Heart left ventricle (tissue), 16 donors: ENCODE measurements around the gene SUSD2. TPM values are rescaled to one million over a fixed set of nuclear protein-coding genes. Genes with fewer than 3 reads are reported as not detected.
"Not testable (repeated sequence)": the region's sequence is repeated elsewhere in the genome, so short reads cannot be mapped to it uniquely, and the experiment has no call there.

ENCODE experiments used
- ATAC-seq, 4 donors: fragments of 200-7000 bp; cut with Tn5 transposase; one replicate each; pipeline ENCODE4 v1.9.1; 2020 to 2022; ENCODE audit warnings: moderate library complexity in 4 of 4, mild to moderate bottlenecking in 3 of 4, moderate number of reproducible peaks in 1 of 4
- DNase-seq, 5 donors: peaks; one replicate each; pipeline ENCODE4 v3.0.0-alpha.2; 2020
- H3K27ac ChIP-seq, 12 donors: fragments of 200-600 bp; sonication (generic) in 4 of 12; one replicate each; pipeline versions ENCODE4 v1.5.0 to v1.8.0; 2016 to 2022; ENCODE audit warnings: mild to moderate bottlenecking in 2 of 12
- H3K27me3 ChIP-seq, 9 donors: fragments of 200-600 bp; sonication (generic) in 2 of 9; one replicate each; pipeline versions ENCODE4 v1.5.1 to v1.8.0; 2016 to 2022; ENCODE audit warnings: mild to moderate bottlenecking in 3 of 9
- H3K36me3 ChIP-seq, 9 donors: fragments of 200-600 bp; sonication (generic) in 2 of 9; one replicate each; pipeline versions ENCODE4 v1.5.0 to v1.8.0; 2018 to 2022; ENCODE audit warnings: mild to moderate bottlenecking in 2 of 9
- H3K4me1 ChIP-seq, 12 donors: fragments of 200-600 bp; sonication (generic) in 4 of 12; one replicate each; pipeline versions ENCODE4 v1.5.0 to v1.8.0; 2016 to 2022; ENCODE audit warnings: mild to moderate bottlenecking in 3 of 12
- H3K4me3 ChIP-seq, 12 donors: fragments of 200-600 bp; sonication (generic) in 4 of 12; one replicate each; pipeline versions ENCODE4 v1.5.0 to v1.8.0; 2017 to 2022; ENCODE audit warnings: mild to moderate bottlenecking in 9 of 12, moderate library complexity in 4 of 12
- H3K9me3 ChIP-seq, 12 donors: fragments of 200-600 bp; sonication (generic) in 4 of 12; one replicate each; pipeline versions ENCODE4 v1.5.0 to v1.8.0; 2016 to 2022; ENCODE audit warnings: mild to moderate bottlenecking in 1 of 12
- POLR2A ChIP-seq, 2 donors: fragments of 450-650 bp; IDR thresholded peaks; one replicate each; pipeline ENCODE4 v1.6.1; 2017; ENCODE audit warnings: antibody characterized with exemption in 2 of 2, mild to moderate bottlenecking in 2 of 2, moderate library complexity in 2 of 2
- WGBS, 4 donors: extraction: QIAGEN DNeasy Blood & Tissue Kit in 2 of 4; methylation state at CpG; one replicate each; pipeline versions ENCODE4 v1.1.5 to v1.1.7; 2013 to 2018; 5-methylcytosine and 5-hydroxymethylcytosine counted together
- intact Hi-C, 10 donors: fragments of 100-400 bp; cut with DNase I; formaldehyde crosslinking; loops; one replicate each; pipeline versions ENCODE4 v1.11.1 to v1.14.2; 2022
- polyA plus RNA-seq, 2 donors: library from polyadenylated mRNA; stranded (reverse); fragments of 200-250 nt; gene quantifications; one replicate each; pipeline ENCODE4 v1.2.3, GENCODE V29; 2013
- total RNA-seq, 9 donors: library from RNA; depleted of rRNA in 2 of 9; stranded (reverse); fragments of >200 nt in 2 of 9; fragmentation: NEBNext Ultra II Directional in 3 of 9; extraction: Animal tissue kit (Norgen Biotek cat#: 25700) in 3 of 9; gene quantifications; one replicate each; pipeline versions ENCODE4 v1.1.0 to v1.2.4, GENCODE V29; 2016 to 2023
- TF ChIP-seq, protein P1 (sequence below), 12 donors: fragments of 200-600 bp; sonication (generic) in 4 of 12; IDR thresholded peaks; one replicate each; pipeline versions ENCODE4 v1.5.0 to v1.8.0; 2018 to 2022; ENCODE audit warnings: antibody characterized with exemption in 12 of 12, mild to moderate bottlenecking in 5 of 12
- donor health status: ischemic (EF 13 %, LVEDD 7.1; RV severe dilation, severe dysfunction).
- donor health status: healthy with polysubstance abuse.
- donor health status: DM: no; HTN: yes; CAD: no.
- donor health status: DM: no; HTN: no; CAD: no.
- donor health status: ischemic (EF 25% LVEDD 6.9; RV normal size, moderate dysfunction).
- donor health status: ischemic (EF 25% LVEDD 5.7; RV mildly dilated, moderate dysfunction).
- donor health status: healthy.
- donor health status: DM: yes; HTN: yes; CAD: no.
- donor health status: ischemic (EF 35%, LVEDD 5.7; RV mildly dilated, moderate dysfunction).
- donor health status: nonischemic (EF 11% LVEDD 7.7; RV severe dilation, severe dysfunction).
- donor health status: DM: yes; HTN: yes; CAD: no.
- donor health status: PGD.
- donor health status: ischemic (EF 29% LVEDD 5.4; RV normal size, mild dysfunction).
- donor health status: nonischemic (EF 23%, LVEDD 6.1; RV moderate dilation, normal function).

The SUSD2 gene
- total and polyA plus RNA-seq, 11 donors = 1.5 to 12.6 (median 2.7) TPM

- H3K36me3 ChIP-seq = peaks cover 0 to 16% (median 0%) of the 10 kb centered on the region in 9 donors
- WGBS, 4 donors = 91 to 96% (median 95%) methylated on average over 4 of the region's 4 CpGs
- TF ChIP-seq POLR2A (IDR thresholded peaks at IDR 0.05) = no peak
- TF ChIP-seq, protein P1, sequence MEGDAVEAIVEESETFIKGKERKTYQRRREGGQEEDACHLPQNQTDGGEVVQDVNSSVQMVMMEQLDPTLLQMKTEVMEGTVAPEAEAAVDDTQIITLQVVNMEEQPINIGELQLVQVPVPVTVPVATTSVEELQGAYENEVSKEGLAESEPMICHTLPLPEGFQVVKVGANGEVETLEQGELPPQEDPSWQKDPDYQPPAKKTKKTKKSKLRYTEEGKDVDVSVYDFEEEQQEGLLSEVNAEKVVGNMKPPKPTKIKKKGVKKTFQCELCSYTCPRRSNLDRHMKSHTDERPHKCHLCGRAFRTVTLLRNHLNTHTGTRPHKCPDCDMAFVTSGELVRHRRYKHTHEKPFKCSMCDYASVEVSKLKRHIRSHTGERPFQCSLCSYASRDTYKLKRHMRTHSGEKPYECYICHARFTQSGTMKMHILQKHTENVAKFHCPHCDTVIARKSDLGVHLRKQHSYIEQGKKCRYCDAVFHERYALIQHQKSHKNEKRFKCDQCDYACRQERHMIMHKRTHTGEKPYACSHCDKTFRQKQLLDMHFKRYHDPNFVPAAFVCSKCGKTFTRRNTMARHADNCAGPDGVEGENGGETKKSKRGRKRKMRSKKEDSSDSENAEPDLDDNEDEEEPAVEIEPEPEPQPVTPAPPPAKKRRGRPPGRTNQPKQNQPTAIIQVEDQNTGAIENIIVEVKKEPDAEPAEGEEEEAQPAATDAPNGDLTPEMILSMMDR (IDR thresholded peaks at IDR 0.05) = no peak
- peaks cover 0 to 13% (median 2%) of the 10 kb centered on the region in 12 donors for H3K4me1 ChIP-seq
- intact Hi-C loops = no loop called here
- ATAC-seq (no peak), DNase-seq (peak in 1 of 5 donors; percentile 33)
- no peaks in the 10 kb centered on the region for H3K9me3 ChIP-seq
- no peak overlapping the region for H3K4me3 ChIP-seq
- H3K27me3 ChIP-seq = no peaks in the 10 kb centered on the region
- no peak overlapping the region for H3K27ac ChIP-seq
Measured at GRCh38 chr22:24235315-24235714, 54.0 kb downstream of the SUSD2 start.

DNA sequence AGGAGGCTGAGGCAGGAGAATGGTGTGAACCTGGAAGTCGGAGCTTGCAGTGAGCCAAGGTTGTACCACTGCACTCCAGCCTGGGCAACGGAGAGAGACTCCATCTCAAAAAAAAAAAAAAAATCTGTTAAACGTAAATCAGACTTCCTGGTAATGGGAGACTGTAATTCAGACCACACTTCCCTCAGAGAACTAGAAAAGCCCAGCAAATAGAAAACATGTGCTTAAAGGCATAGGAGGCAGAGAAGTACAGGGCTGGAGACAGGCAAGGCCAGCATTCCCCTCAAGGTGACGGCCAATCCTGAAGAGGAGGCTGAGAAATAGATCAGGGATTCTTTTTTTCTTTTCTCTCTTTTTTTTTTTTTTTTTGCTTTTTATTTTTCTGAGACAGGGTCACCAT lies 55.4 kb downstream of the SUSD2 start:
- Histone ChIP-seq H3K4me3 (no peak overlapping the region), H3K9me3 (no peaks in the 10 kb centered on the region), H3K36me3 (peaks cover 0 to 8% (median 0%) of the 10 kb centered on the region in 9 donors), H3K27me3 (no peaks in the 10 kb centered on the region), H3K27ac (no peak overlapping the region), H3K4me1 (peaks cover 0 to 18% (median 0%) of the 10 kb centered on the region in 12 donors)
- intact Hi-C loops = no loop called here
- DNase-seq (no peak), ATAC-seq (no peak)
- WGBS, 4 donors = 70 to 86% (median 80%) methylated on average over 4 of the region's 4 CpGs
- no peak for TF ChIP-seq POLR2A (IDR thresholded peaks at IDR 0.05)
- TF ChIP-seq, protein P1 (IDR thresholded peaks at IDR 0.05) = no peak

DNA sequence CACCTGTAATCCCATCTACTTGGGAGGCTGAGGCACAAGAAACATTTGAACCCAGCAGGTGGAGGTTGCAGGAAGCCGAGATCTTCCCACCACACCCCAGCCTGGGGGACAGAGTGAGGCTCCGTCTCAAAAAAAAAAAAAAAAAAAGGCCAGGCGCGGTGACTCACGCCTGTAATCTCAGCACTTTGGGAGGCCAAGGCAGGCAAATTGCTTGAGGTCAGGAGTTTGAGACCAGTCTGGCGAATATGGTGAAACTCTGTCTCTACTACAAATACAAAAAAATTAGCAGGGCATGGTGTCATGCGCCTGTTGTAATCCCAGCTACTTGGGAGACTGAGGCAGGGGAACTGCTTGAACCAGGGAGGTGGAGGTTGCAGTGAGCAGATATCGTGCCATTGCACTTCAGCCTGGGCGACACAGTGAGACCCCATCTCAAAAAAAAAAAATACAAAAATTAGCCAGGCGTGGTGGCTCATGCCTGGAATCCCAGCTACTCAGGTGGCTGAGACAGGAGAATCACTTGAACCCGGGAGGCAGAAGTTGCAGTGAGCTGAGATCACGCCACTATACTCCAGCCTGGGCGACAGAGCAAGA lies 56.9 kb downstream of the SUSD2 start:
- peaks cover 0 to 30% (median 10%) of the 10 kb centered on the region in 12 donors for H3K4me1 ChIP-seq
- H3K36me3 ChIP-seq, H3K4me3 ChIP-seq, H3K9me3 ChIP-seq, H3K27me3 ChIP-seq, ATAC-seq, H3K27ac ChIP-seq, intact Hi-C loops, DNase-seq: not testable (repeated sequence)
- 93 to 95% (median 95%) methylated on average over 13 of the region's 13 CpGs for WGBS, 4 donors

Other genes with a start within 250 kb of the SUSD2 start
- gene GSTT2B, start 220.3 kb upstream of the SUSD2 start, total RNA-seq = 10 to 100 TPM in 1 of 9 donors, 1 to 10 TPM in 7, under 1 TPM in 1; 0.81 to 15.5 (median 6.2) TPM
- 10 to 100 TPM in 1 of 2 donors, 1 to 10 TPM in 1; 6.6 to 19.9 TPM for gene GSTT2B, start 220.3 kb upstream of the SUSD2 start, polyA plus RNA-seq
- 1 to 10 TPM in 5 of 9 donors, not detected in 4; 1.1 to 2.3 (median 2.2) TPM for gene DDTL, start 214.6 kb upstream of the SUSD2 start, total RNA-seq
- 1 to 10 TPM; 2.8 to 6.7 TPM for gene DDTL, start 214.6 kb upstream of the SUSD2 start, polyA plus RNA-seq
- gene DDT, start 207.0 kb upstream of the SUSD2 start, total RNA-seq = 100 to 1,000 TPM; 117 to 210 (median 153) TPM
- gene DDT, start 207.0 kb upstream of the SUSD2 start, polyA plus RNA-seq = 100 to 1,000 TPM; 301 to 399 TPM
- gene GSTT2, start 201.4 kb upstream of the SUSD2 start, total RNA-seq = under 1 TPM in 1 of 9 donors, not detected in 8; 0.60 TPM
- gene GSTT2, start 201.4 kb upstream of the SUSD2 start, polyA plus RNA-seq = 1 to 10 TPM in 1 of 2 donors, under 1 TPM in 1; 0.30 to 2.1 TPM
- gene GSTT4, start 176.0 kb upstream of the SUSD2 start, total RNA-seq = not detected
- gene GSTT4, start 176.0 kb upstream of the SUSD2 start, polyA plus RNA-seq = not detected
- 10 to 100 TPM; 22.3 to 47.7 (median 33.9) TPM for gene CABIN1, start 170.2 kb upstream of the SUSD2 start, total RNA-seq
- gene CABIN1, start 170.2 kb upstream of the SUSD2 start, polyA plus RNA-seq = 10 to 100 TPM; 22.1 to 27.4 TPM
- gene GGT5, start 63.6 kb downstream of the SUSD2 start, total RNA-seq = 10 to 100 TPM in 7 of 9 donors, 1 to 10 TPM in 2; 6.1 to 71.5 (median 15.5) TPM
- gene GGT5, start 63.6 kb downstream of the SUSD2 start, polyA plus RNA-seq = 10 to 100 TPM; 30.9 to 41.6 TPM
- gene SPECC1L, start 89.3 kb downstream of the SUSD2 start, total RNA-seq = 10 to 100 TPM; 25.4 to 65.3 (median 52.8) TPM
- gene SPECC1L, start 89.3 kb downstream of the SUSD2 start, polyA plus RNA-seq = 10 to 100 TPM in 1 of 2 donors, 1 to 10 TPM in 1; 9.8 to 22.3 TPM
- 10 to 100 TPM in 1 of 9 donors, 1 to 10 TPM in 8; 1.5 to 12.1 (median 4.5) TPM for gene ADORA2A, start 246.1 kb downstream of the SUSD2 start, total RNA-seq
- gene ADORA2A, start 246.1 kb downstream of the SUSD2 start, polyA plus RNA-seq = 1 to 10 TPM; 3.9 to 5.5 TPM